SU-DHL-6 (cell line): Measurements from ENCODE around the gene PDIA2.

ENCODE experiments used
- H2AFZ ChIP-seq: fragments of 200-600 bp; sonication (generic); 2 replicates; pipeline ENCODE4 v1.6.1; 2014; ENCODE audit warnings: low read depth, mild to moderate bottlenecking, moderate library complexity, mixed read lengths, antibody characterized with exemption, low read length; ENCODE audit not compliant: severe bottlenecking
- H3F3A ChIP-seq: fragments of 200-600 bp; shearing (Covaris generic); 2 replicates; pipeline ENCODE4 v1.6.0; 2016; ENCODE audit warnings: antibody characterized with exemption, mild to moderate bottlenecking; ENCODE audit not compliant: insufficient read depth
- H3K27ac ChIP-seq: fragments of 200-600 bp; sonication (generic); 2 replicates; pipeline ENCODE4 v1.5.1; 2016; ENCODE audit warnings: low read depth, mild to moderate bottlenecking, low read length, moderate library complexity, mixed read lengths
- H3K27me3 ChIP-seq: fragments of 200-600 bp; sonication (generic), shearing (Covaris generic); 2 replicates; pipeline ENCODE4 v1.6.0; 2014; ENCODE audit warnings: mild to moderate bottlenecking, low read length
- H3K36me3 ChIP-seq: fragments of 200-600 bp; sonication (generic); 2 replicates; pipeline ENCODE4 v1.6.1; 2014; ENCODE audit warnings: mild to moderate bottlenecking, low read length, mixed read lengths
- H3K4me2 ChIP-seq: fragments of 300-600, 200-600 bp; shearing (Covaris generic), sonication (generic); 2 replicates; pipeline ENCODE4 v1.6.0; 2014; ENCODE audit warnings: low read length, low read depth, mild to moderate bottlenecking; ENCODE audit not compliant: poor library complexity, severe bottlenecking
- H3K4me3 ChIP-seq: fragments of 200-600 bp; sonication (generic); 2 replicates; pipeline ENCODE4 v1.5.1; 2014; ENCODE audit warnings: antibody characterized with exemption, low read length, mild to moderate bottlenecking, mixed read lengths; ENCODE audit not compliant: insufficient read depth, poor library complexity, severe bottlenecking
- H3K79me2 ChIP-seq: fragments of 200-600 bp; sonication (generic); 2 replicates; pipeline ENCODE4 v1.6.1; 2014; ENCODE audit warnings: mild to moderate bottlenecking, low read length, moderate library complexity; ENCODE audit not compliant: insufficient read depth
- H3K9ac ChIP-seq: fragments of 200-600 bp; sonication (generic); 2 replicates; pipeline ENCODE4 v1.7.0; 2014; ENCODE audit warnings: mild to moderate bottlenecking, low read length
- H3K9me2 ChIP-seq: fragments of 200-600 bp; sonication (generic); replicated peaks from 2 replicates; pipeline ENCODE4 v1.6.1; 2014; ENCODE audit warnings: low read length; ENCODE audit not compliant: insufficient read depth
- H3K9me3 ChIP-seq: fragments of 200-600 bp; sonication (generic); 2 replicates; pipeline ENCODE4 v1.6.1; 2014; ENCODE audit warnings: low read length, mixed read lengths; ENCODE audit not compliant: insufficient read depth
- H4K20me1 ChIP-seq: fragments of 200-600 bp; sonication (generic); 2 replicates; pipeline ENCODE4 v1.6.1; 2014; ENCODE audit warnings: low read depth, mild to moderate bottlenecking, antibody characterized with exemption, low read length, moderate library complexity, mixed read lengths
- CTCF ChIP-seq: fragments of 200-600 bp; sonication (generic); IDR thresholded peaks from one replicate; pipeline ENCODE4 v1.5.1; 2017; ENCODE audit warnings: antibody characterized with exemption, mild to moderate bottlenecking, low read length, moderate library complexity; ENCODE audit not compliant: insufficient read depth, poor library complexity, severe bottlenecking
- EZH2phosphoT487 ChIP-seq: fragments of 200-600 bp; sonication (generic), shearing (Covaris generic); conservative IDR thresholded peaks from 2 replicates; pipeline ENCODE4 v1.6.1; 2018; ENCODE audit warnings: mild to moderate bottlenecking, antibody characterized with exemption, low read length, moderate library complexity, mixed read lengths

PDIA2 gene

GRCh38 chr16:317583-317982 lies 34.6 kb downstream of the PDIA2 start:
- Histone ChIP-seq H2AFZ (no peak overlapping the region), H3K36me3 (no peaks in the 10 kb centered on the region), H3K4me3 (no peak overlapping the region), H3F3A (no peaks in the 10 kb centered on the region), H3K9me3 (no peaks in the 10 kb centered on the region), H3K9me2 (no peaks in the 10 kb centered on the region), H3K79me2 (peaks cover 8% of the 10 kb centered on the region; the same call in 1 of the 2 replicates), H3K4me2 (no peak overlapping the region), H3K9ac (no peak overlapping the region), H3K27ac (no peak overlapping the region), H4K20me1 (no peaks in the 10 kb centered on the region), H3K27me3 (no peaks in the 10 kb centered on the region)
- TF ChIP-seq EZH2phosphoT487 (no peak), CTCF (no peak)

- no peak overlapping the region for H3K4me2 ChIP-seq
- H4K20me1 ChIP-seq = no peaks in the 10 kb centered on the region
- peaks cover 8% of the 10 kb centered on the region; the same call in 1 of the 2 replicates for H3K79me2 ChIP-seq
- H3F3A ChIP-seq = no peaks in the 10 kb centered on the region
- H3K4me3 ChIP-seq = no peak overlapping the region
- no peaks in the 10 kb centered on the region for H3K36me3 ChIP-seq
- no peaks in the 10 kb centered on the region for H3K9me3 ChIP-seq
- H3K27me3 ChIP-seq = no peaks in the 10 kb centered on the region
- no peak overlapping the region for H3K27ac ChIP-seq
- TF ChIP-seq EZH2phosphoT487 = no peak
- no peak for TF ChIP-seq CTCF
- no peak overlapping the region for H2AFZ ChIP-seq
- H3K9ac ChIP-seq = no peak overlapping the region
- no peaks in the 10 kb centered on the region for H3K9me2 ChIP-seq
Observed at GRCh38 chr16:318628-319027, 35.7 kb downstream of the PDIA2 start.

- peaks cover 12% of the 10 kb centered on the region for H3K79me2 ChIP-seq
- H4K20me1 ChIP-seq = no peaks in the 10 kb centered on the region
- H3K9ac ChIP-seq = no peak overlapping the region
- H3K4me2 ChIP-seq = no peak overlapping the region
- H3F3A ChIP-seq = no peaks in the 10 kb centered on the region
- H3K4me3 ChIP-seq = no peak overlapping the region
- H3K9me2 ChIP-seq = no peaks in the 10 kb centered on the region
- TF ChIP-seq EZH2phosphoT487 (no peak), CTCF (no peak)
- H3K9me3 ChIP-seq = no peaks in the 10 kb centered on the region
- no peak overlapping the region for H2AFZ ChIP-seq
- no peaks in the 10 kb centered on the region for H3K27me3 ChIP-seq
- no peak overlapping the region for H3K27ac ChIP-seq
- no peaks in the 10 kb centered on the region for H3K36me3 ChIP-seq
Observed at GRCh38 chr16:320206-320605, 37.2 kb downstream of the PDIA2 start.

- no peak for TF ChIP-seq CTCF
- no peak for TF ChIP-seq EZH2phosphoT487
- Histone ChIP-seq H3K79me2 (peaks cover 12% of the 10 kb centered on the region), H3K4me3 (no peak overlapping the region), H3K27ac (no peak overlapping the region), H3K27me3 (no peaks in the 10 kb centered on the region), H2AFZ (no peak overlapping the region), H3K4me2 (no peak overlapping the region), H3K9me3 (no peaks in the 10 kb centered on the region), H3K9ac (no peak overlapping the region), H3F3A (no peaks in the 10 kb centered on the region), H4K20me1 (no peaks in the 10 kb centered on the region), H3K36me3 (no peaks in the 10 kb centered on the region), H3K9me2 (no peaks in the 10 kb centered on the region)
Observed at GRCh38 chr16:321532-321931, 38.6 kb downstream of the PDIA2 start.
